Lower lobe of right lung (tissue), 2 donors: Measurements from ENCODE around the gene SUPT6H. TPM values are rescaled to one million over a fixed set of nuclear protein-coding genes. Genes with fewer than 3 reads are reported as not detected.
A peak's percentile ranks its signal among the peaks of the same experiment; 100 is the strongest.
"Not testable (repeated sequence)": the region's sequence is repeated elsewhere in the genome, so short reads cannot be mapped to it uniquely, and the experiment has no call there.

ENCODE experiments used
- ATAC-seq, 2 donors: fragments of 200-7000 bp; cut with Tn5 transposase; one replicate each; pipeline ENCODE4 v1.9.1; 2020 to 2022; ENCODE audit warnings: mild to moderate bottlenecking in 2 of 2, moderate library complexity in 2 of 2
- DNase-seq: peaks from one replicate; pipeline ENCODE4 v3.0.0-alpha.2; 2020
- H3K27ac ChIP-seq: fragments of 200-600 bp; one replicate; pipeline ENCODE4 v1.8.0; 2022
- H3K27me3 ChIP-seq: fragments of 200-600 bp; one replicate; pipeline ENCODE4 v1.8.0; 2022; ENCODE audit warnings: low read depth
- H3K36me3 ChIP-seq: fragments of 200-600 bp; one replicate; pipeline ENCODE4 v1.8.0; 2022; ENCODE audit warnings: mild to moderate bottlenecking
- H3K4me1 ChIP-seq: fragments of 200-600 bp; one replicate; pipeline ENCODE4 v1.8.0; 2022
- H3K4me3 ChIP-seq: fragments of 200-600 bp; one replicate; pipeline ENCODE4 v1.8.0; 2022; ENCODE audit warnings: mild to moderate bottlenecking
- H3K9me3 ChIP-seq: fragments of 200-600 bp; one replicate; pipeline ENCODE4 v1.8.0; 2022
- CTCF ChIP-seq: fragments of 200-600 bp; IDR thresholded peaks from one replicate; pipeline ENCODE4 v1.8.0; 2022; ENCODE audit warnings: antibody characterized with exemption, mild to moderate bottlenecking
- intact Hi-C: fragments of 100-400 bp; cut with DNase I; formaldehyde crosslinking; loops from one replicate; pipeline ENCODE4 v1.11.0; 2022
- total RNA-seq: library from RNA; stranded (reverse); fragmentation: NEBNext Ultra II Directional; extraction: Animal tissue kit (Norgen Biotek cat#: 25700); gene quantifications from one replicate; pipeline ENCODE4 v1.2.1, GENCODE V29; 2021
- donor health status: DM: no; HTN: yes; CAD: no; lungs with severe emphysema.

SUPT6H gene
- total RNA-seq, 1 donor from 2014 or later: 60.3 TPM

- H3K9me3 ChIP-seq: no peaks in the 10 kb centered on the region
- TF ChIP-seq CTCF: no peak
- H3K27ac ChIP-seq: peak overlapping the region; percentile 90
- H3K4me1 ChIP-seq: peaks cover 62% of the 10 kb centered on the region
- H3K36me3 ChIP-seq: peaks cover 49% of the 10 kb centered on the region
- DNase-seq (no peak), ATAC-seq (no peak)
- no peaks in the 10 kb centered on the region for H3K27me3 ChIP-seq
- peak overlapping the region; percentile 96 for H3K4me3 ChIP-seq
- intact Hi-C loops: no loop called here
Observed at GRCh38 chr17:28718333-28719020, 56.5 kb downstream of the SUPT6H start.

DNA sequence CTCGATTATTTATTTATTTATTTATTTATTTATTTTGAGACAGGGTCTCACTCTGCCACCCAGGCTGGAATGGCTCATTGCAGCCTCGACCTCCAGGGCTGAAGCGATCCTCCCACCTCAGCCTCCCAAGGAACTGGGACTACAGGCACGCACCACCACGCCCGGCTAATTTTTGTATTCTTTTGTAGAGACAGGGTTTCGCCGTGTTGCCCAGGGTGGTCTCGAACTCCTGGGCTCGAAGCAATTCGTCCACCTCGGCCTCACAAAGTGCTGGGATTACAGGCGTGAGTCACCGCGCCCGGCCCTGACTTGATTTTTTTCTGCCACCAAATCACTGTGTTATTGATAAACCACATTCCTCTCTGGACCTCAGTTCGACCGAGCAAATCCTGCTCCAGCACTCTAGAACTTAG is 57.0 kb downstream of the SUPT6H start:
- DNase-seq (no peak), ATAC-seq (no peak)
- H3K9me3 ChIP-seq: no peaks in the 10 kb centered on the region
- peaks cover 66% of the 10 kb centered on the region for H3K4me1 ChIP-seq
- intact Hi-C loops: no loop called here
- no peaks in the 10 kb centered on the region for H3K27me3 ChIP-seq
- no peak for TF ChIP-seq CTCF
- H3K27ac ChIP-seq: peak overlapping the region; percentile 90
- H3K36me3 ChIP-seq: peaks cover 50% of the 10 kb centered on the region
- peak overlapping the region; percentile 96 for H3K4me3 ChIP-seq

GRCh38 chr17:28720247-28720996 is 58.4 kb downstream of the SUPT6H start:
- peak overlapping the region; percentile 96 for H3K4me3 ChIP-seq
- peaks cover 80% of the 10 kb centered on the region for H3K4me1 ChIP-seq
- peaks cover 44% of the 10 kb centered on the region for H3K36me3 ChIP-seq
- intact Hi-C loops: no loop called here
- TF ChIP-seq CTCF: no peak
- no peaks in the 10 kb centered on the region for H3K9me3 ChIP-seq
- DNase-seq (no peak), ATAC-seq (no peak)
- H3K27ac ChIP-seq: peak overlapping the region; percentile 90
- no peaks in the 10 kb centered on the region for H3K27me3 ChIP-seq

- Histone ChIP-seq H3K4me3 (peak overlapping the region; percentile 96), H3K36me3 (peaks cover 39% of the 10 kb centered on the region), H3K4me1 (peaks cover 85% of the 10 kb centered on the region)
- H3K27me3 ChIP-seq, H3K27ac ChIP-seq, H3K9me3 ChIP-seq, ATAC-seq, intact Hi-C loops, DNase-seq: not testable (repeated sequence)
Observed at GRCh38 chr17:28720997-28721329, 59.0 kb downstream of the SUPT6H start.

DNA sequence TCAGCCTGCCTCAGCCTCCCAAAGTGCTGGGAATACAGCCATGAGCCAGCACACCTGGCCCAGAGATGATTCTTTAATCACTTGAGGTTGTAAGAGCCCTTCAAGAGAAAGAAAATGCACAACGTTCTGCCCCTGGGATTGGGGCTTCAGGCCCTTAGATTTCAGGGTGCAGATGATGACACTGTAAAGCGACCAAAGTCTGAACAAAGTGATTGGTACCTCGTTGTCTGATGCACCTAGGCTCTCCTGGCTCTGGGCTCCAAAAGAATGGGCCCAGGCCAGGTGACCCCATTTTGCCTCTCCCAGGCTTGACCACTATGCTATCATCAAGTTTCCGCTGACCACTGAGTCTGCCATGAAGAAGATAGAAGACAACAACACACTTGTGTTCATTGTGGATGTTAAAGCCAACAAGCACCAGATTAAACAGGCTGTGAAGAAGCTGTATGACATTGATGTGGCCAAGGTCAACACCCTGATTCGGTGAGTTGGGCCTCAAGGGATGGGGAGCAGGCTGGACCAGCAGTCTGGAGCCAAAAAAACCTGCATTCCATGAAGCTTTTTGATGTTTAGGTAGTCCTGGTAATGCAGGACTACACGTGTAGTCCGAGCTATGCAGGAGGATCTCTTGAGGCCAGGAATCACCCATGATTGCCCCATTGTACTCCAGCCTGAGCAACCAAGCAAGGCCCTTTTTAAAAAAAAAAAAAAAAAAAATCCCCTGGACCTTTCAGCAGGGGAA is 60.6 kb downstream of the SUPT6H start:
- ATAC-seq (no peak), DNase-seq (no peak)
- Histone ChIP-seq H3K36me3 (peaks cover 39% of the 10 kb centered on the region), H3K9me3 (no peaks in the 10 kb centered on the region), H3K27me3 (no peaks in the 10 kb centered on the region), H3K4me1 (peaks cover 79% of the 10 kb centered on the region), H3K27ac (no peak overlapping the region), H3K4me3 (peak overlapping the region; percentile 96)
- intact Hi-C loops: no loop called here
- TF ChIP-seq CTCF: no peak
